Measurements from ENCODE around the gene ASCL4.

GRCh38 chr12:107767466-107767865 is 7.0 kb upstream of the ASCL4 start:
- TF ChIP-seq CTCF (IDR thresholded peaks at IDR 0.05; ENCODE audit: low read length): no peak
- TF ChIP-seq EZH2 (IDR thresholded peaks at IDR 0.05; ENCODE audit: borderline replicate concordance, low read length): no peak
